ENCODE measurements around the gene FKBP4.
A peak's percentile ranks its signal among the peaks of the same experiment; 100 is the strongest.

FKBP4 gene

DNA sequence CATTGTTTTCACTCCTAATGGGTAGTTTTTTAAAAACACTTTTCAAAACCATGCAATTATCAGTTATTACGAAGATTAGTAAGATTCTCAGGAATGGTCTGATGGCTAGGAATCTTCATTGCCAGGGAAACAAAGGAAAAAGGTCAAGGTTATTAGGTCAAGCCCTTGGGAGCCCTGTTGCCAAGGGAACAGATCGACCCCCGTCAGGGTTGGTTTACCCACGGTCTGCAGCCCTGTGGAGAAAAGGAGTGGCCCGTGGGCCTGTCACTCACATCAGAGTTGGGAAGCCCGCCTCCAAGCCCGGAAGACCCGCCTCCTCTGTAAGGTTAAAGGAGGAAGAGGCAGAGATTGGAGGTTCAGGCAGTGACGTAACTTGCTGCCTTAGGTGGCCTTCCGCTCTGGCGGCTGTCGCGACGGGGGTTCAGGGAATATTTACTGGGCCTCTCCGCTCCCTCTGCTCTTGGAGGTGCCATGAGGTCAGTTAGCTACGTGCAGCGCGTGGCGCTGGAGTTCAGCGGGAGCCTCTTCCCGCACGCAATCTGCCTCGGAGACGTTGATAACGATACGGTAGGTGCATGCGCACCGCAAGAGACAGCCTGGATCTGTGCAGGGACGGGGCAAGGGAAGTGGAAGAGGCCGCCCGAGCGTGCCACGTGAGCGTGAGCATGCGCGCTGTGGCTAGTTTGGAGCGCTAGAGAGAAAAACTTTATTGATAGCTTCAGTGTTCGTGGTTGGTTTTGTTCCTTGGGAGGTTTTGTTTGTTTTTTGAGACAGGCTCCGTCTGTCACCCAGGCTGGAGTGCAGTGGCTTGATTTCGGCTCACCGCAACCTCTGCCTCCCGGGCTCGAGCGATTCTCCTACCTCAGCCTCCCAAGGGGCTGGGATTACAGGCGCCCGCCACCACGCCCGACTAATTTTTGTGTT is 17.8 kb downstream of the FKBP4 start, which contains the start of gene ITFG2:
Gene ITFG2, plus strand, starts transcription at position 379 of the 924 bp plus-strand sequence. Its CDS starts 93 bp downstream, at position 472.
- DNase-seq (ENCODE audit: low read depth in 3 of 3) = peak; percentile 83 to 93 (median 92)

DNA sequence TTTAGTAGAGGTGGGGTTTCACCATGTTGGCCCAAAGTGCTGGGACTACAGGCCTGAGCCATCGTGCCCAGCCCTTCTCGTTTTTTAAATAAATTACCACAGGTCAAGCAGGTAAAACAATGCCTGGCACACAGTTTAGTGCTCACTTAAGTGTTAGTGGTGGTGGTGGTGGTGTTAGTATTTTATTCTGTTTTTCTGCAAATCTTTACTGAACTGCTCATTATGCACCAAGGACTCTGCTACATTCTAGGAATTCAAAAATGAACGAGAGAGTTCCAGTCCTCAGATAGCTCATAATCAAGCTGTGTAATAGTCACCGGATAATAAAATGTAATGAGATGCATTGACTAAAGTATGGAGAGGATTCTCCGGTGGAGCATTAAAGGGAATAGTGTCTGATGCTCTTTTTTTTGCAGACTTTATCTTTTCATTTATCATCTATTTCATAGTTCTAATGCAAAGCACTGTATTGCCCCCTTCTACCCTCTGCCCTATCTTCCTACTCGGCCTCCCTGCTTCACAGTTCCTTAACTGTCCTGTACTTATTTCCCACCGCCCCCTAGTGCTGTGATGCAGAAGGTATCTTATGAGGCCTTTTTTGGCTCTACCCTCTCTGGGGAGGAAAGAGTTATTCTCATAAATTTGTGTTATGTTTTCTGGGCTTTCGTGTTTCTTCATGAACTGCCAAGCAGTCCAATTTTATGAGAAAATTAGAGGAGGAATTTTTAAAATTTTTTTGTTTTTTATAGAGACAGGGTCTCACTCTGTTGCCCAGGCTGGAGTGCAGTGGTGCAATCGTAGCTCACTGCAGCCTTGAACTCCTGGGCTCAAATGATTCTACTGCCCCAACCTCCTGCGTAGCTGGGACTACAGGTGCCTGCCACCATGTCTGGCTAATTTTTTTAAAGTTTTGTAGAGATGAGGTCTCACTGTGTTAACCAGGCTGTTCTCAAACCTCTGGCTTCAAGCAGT is 18.7 kb downstream of the FKBP4 start:
- DNase-seq (ENCODE audit: low read depth in 3 of 3) = peak in 2 of 3 experiments; percentile 19 to 22

DNA sequence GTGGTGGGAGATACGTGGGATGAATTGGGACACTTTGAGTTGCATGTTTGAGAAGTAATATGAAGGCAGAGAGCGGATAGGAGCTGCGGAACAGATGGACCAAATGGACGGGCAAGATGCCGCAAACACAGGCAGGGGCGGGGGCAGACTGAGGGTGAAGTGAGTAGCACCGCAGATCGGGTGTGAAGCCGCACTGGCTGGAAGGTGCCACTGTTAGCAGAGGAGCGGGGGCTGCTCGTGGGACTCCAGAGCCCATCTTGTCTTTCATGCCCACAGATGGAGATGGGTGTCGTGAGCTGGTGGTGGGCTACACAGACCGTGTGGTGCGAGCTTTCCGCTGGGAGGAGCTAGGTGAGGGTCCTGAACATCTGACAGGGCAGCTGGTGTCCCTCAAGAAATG is 25.0 kb downstream of the FKBP4 start:
- DNase-seq (ENCODE audit: low read depth in 3 of 3) = no peak

DNA sequence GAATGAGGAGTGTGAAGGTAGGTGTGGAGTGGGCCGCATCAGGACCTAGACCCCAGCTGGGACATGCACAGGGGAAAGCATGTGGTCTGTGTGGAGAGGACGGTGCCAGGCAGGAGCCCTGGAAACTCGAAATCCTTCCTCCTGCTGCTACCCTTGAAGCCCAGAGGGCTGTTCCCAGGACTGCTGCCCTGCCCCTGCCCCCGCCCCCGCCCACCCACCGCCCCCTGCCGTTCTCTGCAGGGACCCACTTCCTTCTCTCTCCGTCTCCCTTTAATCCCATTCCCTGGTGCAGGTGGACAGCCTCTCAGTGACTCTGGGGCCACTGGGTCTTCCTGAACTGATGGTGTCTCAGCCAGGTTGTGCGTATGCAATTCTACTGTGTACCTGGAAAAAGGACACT is 25.7 kb downstream of the FKBP4 start:
- DNase-seq (ENCODE audit: low read depth in 3 of 3) = no peak

DNA sequence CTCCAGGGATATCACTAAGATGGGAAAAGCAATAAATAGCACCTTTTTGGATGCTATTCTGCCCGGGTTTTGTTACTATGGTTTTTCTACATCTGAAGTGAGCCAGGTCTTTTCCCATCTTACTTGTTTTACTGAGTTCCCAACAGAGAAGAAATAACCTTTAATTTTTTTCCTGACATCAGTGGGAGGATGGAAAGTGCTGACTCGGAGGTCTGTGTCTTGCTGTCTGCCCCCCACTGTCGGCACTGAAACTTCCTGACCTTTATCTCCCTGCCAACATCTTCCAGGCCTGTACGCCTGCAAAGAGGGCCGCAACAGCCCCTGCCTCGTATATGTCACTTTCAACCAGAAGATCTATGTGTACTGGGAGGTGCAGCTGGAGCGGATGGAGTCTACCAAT is 28.7 kb downstream of the FKBP4 start:
- no peak for DNase-seq (ENCODE audit: low read depth in 3 of 3)

DNA sequence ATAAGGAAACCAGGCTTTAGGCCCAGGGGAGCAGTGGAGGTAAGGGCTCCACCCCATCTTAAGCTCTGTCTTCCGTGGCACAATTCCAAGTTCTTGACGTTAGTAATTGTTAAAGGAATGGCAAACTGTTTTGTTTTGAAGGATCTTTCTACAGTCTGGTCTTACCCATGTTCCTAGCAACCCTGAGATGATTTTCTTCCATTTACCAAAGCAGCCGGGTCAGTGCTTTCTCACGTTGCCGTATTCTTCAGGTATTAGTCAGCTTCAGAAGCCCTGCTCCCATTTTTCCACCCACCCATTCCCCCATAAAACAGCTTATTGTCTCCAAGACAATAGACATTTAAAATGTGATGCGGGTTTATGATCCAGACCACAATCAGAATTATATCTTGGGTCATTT is 29.8 kb downstream of the FKBP4 start:
- no peak for DNase-seq (ENCODE audit: low read depth in 3 of 3)

DNA sequence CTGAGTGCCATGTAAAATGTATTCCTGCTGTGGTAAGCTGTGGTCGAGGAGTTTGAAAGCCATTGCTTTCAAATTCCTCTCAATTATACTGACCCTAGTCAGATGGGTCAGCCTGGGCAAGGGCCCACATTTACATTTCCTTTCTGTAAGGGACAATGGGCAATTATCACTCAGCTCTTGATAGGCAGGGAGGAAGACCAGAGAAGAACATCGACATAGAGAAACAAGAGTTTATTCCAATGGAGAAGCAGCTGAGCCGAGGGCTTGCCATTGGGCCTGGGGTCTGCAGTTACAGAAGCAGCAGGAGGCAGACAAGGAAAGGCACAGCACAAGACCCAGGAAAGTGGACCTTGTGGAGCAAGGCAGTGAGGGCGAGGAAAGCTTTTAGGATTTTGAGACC is 30.4 kb downstream of the FKBP4 start:
- no peak for DNase-seq (ENCODE audit: low read depth in 3 of 3)

DNA sequence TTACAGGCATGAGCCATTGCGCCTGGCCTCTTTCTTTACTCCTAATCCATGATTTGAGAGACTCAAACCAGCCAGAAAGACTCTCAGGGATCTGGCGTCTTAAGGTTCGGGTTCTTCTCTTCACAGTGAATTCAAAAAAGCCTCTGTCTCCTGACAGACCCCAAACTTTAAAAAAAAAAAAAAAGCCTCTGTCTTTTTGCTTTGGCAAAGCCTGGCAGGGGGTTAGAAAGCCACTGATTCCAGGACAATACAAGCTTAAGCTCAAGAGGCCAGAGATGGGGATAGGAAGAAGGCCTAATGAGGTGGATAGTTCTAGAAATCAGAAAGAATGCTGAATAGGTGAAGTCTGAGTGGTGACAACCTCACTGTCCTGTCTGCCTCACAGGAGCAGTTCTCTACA is 31.3 kb downstream of the FKBP4 start:
- DNase-seq (ENCODE audit: low read depth in 3 of 3) = no peak

DNA sequence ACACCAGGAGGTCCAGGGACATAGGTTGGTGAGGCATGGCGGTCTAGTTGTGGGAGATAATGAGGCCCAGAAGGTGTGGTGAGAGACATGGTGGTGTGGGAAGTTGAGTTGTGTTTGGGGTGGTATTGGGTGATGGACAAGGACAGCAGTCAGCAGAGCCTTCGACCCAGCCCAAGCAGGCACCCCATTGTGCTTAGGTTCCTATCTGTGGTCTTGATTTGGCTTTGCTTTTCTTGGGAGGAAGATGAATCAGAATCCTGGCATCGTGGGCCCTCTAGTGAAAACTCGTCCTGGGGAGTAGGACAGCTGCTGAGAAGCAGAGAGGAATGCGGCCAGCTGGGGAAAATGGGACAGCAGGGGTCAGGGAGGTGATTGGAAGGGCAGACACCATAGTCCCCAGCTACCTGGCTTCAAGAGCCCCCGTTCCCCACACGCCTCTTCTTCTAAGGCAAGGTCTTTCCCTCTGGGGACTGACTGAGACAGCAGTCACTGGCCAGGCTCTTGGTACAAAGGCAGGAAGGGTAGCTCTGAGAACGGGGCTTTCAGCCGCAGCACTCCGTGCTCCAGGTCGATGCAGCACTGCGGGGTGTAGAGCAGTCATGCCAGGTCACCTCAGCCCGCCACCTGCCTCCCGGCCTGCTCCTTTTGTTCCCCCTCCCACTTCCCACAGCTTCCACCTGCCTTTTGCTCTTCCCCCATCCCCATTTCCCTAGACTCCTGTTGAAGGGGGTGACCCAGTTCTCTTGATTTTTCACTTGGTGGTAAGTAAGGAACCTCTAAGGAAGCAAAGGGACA is 32.1 kb downstream of the FKBP4 start:
- no peak for DNase-seq (ENCODE audit: low read depth in 3 of 3)

DNA sequence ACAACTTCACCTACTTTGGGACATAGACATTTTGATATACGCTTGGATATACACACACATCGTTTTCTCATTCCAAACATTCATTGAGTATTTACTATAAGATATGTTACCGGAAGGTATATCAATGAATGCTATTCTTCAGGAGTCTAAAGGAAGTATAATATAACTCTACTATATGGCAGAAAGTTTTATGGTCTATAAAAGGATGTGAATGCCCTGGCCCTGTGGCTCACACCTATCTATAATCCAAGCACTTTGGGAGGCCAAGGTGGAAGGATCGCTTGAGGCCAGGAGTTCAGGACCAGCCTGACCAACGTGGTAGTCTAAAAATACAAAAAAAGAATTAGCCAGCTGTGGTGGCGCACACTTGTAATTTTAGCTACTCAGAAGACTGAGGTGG is 34.5 kb downstream of the FKBP4 start:
- DNase-seq (ENCODE audit: low read depth in 3 of 3) = no peak

DNA sequence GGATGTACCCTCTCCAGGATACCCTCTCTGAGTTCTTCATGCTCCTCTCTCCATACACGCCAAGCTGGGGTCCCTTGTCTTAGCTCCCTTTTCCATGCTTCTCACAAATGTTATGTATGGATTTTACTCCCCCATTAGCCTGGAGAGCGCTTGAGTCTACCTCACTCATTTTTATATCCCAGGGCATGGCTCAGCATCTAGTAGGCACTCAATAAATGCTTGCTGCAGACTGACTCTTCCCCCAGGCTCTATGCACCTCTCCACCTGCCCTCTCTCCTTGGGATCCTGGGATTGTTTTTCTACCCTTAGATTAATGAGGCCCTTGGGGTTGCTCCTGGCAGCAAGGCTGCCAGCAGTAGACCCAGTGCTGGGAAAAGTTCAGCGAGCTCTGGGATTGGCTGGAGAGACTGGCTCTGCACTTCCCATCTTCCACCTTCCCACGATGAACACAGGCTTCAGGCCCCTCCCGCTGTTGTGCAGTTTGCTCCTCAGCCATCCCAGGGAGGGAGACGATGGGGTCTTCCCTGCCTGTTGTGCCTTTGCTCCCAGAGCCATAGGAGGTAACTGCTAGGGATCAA is 37.9 kb downstream of the FKBP4 start:
- no peak for DNase-seq (ENCODE audit: low read depth in 3 of 3)

DNA sequence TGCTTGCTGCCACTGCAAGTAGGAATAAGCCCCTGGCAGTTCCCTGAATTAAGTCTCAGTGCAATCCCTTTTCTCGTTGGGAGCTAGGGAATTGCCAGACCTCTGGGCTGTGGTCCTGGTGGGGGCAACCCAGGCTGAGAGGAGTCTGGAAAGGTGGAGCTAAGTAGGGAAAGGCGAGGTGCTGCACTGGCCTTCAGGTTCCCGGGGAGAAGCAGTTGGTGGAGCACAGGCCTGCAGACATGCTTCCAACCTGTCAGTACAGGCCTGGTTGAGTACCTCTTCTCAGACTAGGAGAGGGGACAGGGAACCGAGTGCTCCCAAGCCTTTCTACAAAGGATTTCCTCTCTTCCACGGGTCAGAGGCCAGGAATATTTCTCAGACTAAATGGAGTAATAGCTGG is 38.6 kb downstream of the FKBP4 start:
- DNase-seq (ENCODE audit: low read depth in 3 of 3) = no peak

DNA sequence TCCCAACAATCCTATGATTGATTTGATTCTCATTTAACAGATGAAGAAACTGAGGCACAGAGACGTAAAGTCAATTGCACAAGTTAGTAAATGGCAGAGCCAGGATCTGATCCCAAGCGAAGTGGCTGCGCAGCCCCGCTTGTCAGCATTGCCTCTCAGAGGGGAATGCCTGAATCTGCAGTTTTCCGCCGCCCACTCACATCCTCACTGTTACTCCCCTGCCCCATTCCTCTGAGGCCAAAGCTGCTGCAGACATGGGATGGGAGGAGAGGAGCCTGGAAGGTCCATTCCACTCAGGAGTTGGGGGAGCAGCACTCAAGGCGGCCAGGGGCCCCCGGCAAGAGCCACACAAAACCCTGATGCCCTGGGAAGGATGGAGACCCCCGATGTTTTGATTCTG is 39.0 kb downstream of the FKBP4 start:
- DNase-seq (ENCODE audit: low read depth in 3 of 3) = no peak

DNA sequence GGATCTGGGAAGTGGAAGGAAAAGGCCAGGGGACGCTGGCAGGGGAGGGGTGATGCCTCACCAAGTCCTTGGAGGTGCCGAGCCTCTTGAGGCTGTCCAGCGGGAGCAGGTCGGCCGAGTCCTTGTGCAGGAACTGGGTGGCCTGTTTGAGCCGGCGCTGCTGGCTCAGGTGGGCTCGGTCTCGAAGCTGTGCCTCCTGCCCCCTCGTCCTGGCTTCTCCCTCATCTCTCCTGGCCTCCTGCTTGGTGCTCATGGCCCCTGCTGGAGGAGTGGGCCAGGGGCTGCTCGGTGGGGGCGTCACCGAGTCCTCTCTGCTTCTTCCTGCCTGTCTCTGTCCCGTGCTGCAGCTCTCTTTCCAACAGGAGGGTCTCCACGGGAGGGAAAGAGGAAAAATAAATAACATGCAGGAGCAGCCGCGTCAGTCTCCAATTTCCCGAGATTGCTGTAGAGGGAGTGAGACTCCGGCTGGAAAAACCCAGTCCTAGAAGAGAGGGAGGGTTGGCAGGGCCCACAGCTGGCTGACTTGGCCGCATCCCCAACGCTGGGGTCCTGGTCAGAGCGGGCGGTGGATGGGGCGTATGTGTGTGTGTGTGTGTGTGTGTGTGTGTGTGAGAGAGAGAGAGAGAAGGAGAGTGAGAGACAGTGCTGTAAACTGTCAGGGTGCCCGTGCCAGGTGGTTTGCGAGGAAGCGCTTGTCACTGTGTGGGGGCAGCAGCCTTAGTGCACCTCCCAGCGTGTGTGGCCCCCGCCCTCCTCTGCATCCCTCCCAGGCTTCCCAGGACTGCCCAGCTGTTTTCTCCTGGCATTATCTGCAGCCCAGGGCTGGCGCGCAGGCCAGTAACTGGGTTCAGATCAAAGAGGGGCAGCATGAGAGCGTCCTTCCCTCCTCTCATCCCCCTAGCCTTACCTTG is 40.1 kb downstream of the FKBP4 start, which contains the start of gene NRIP2:
Gene NRIP2, minus strand, starts transcription at position 455 of the 911 bp plus-strand sequence. Its CDS starts 52 bp downstream, at position 403.
- no peak for DNase-seq (ENCODE audit: low read depth in 3 of 3)

DNA sequence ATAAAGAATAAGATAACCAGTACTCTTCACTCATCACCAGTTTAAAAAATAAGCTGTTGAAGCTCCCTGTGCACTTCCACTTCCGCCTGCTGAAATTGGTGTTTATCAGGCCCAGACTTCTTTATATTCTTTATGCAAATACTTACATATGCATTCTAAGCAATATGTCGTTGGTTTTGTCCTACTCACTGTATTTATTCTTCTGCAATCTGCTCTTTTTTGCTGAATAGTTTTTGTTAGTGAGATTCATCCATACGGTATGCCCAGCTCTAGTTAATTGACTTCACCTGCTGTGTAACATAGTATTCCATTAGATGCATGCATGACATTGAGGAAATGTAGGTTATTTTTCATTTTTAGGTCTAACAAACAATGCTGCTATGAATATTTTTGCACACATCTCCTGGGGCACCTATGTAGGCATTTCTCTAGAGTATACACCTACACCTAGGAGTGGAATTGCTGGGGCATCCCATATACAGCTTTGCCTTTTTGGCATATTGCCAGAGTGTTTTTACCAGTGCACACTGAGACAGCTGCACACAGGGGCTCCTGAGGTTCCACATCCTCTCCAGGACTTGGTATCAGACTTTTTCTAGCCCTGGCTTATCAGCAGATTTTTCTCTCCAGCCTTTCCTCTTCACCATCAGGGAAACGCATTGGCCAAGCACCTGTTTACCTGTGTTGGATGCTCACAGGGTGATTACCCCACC is 41.1 kb downstream of the FKBP4 start:
- DNase-seq (ENCODE audit: low read depth in 3 of 3) = no peak

DNA sequence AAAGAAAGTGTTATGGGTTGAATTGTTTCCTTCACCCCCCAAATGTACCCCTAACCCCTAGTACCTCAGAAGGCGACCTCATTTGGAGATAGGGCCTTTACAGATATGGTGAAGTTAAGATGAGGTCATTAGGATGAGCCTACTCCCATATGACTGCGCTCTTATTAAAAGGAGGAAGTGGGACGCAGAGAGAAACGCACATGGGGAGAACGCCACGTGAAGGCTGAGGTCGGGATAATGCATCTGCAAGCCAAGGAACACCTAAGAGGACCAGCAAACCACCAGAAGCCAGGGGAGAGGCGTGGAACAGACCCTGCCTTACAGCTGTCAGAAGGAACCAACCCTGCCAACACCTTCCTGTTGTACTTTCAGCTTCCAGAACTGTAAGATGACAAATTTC is 41.8 kb downstream of the FKBP4 start:
- no peak for DNase-seq (ENCODE audit: low read depth in 3 of 3)

DNA sequence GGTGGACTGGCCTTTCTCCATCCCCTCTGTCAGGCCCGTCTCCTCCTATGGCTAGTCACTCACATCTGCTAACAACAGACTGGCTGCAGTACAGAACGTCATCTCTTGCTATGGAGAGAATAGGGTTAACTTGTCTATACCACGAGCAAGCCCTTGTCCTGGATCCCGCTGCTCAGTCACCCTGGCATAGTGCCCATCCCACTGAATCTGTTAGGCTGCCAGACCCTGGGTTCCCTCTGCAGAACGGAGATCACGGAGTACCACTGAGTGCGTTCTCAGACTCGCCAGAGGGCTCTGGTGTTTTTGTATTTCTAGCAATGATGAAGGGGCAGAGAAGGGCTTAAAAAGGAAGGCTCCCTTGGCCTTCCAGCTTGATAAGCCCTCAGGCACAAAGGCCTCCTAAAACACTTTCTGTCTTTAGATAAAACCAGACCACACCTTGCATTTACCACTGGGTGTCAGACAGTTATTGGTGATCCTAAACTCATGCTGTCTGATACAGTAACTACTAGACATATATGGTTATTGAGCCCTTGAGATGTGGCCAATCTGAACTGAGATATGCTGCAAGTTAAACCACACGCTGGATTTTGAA is 46.4 kb downstream of the FKBP4 start:
- DNase-seq (ENCODE audit: low read depth in 3 of 3) = no peak

DNA sequence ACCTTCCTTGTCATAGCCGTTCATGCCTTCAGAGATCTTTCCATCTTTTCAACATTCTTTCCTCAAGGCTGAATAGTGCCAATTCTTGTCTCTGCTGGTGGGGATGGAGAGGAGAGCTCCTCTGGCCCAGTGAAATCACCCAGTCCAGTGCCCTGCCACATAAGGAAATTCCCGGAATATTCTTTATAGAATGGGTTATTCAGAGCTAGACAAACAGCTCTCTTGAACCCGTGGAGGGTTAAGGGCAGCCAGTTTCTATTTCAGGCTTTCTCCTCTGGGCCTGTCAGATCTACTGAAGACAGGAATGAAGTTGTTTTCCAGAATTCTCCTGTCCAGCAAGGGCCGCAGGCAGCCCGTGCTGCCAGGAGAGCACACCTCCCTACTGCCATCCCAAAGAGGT is 48.2 kb downstream of the FKBP4 start:
- DNase-seq (ENCODE audit: low read depth in 3 of 3) = no peak

DNA sequence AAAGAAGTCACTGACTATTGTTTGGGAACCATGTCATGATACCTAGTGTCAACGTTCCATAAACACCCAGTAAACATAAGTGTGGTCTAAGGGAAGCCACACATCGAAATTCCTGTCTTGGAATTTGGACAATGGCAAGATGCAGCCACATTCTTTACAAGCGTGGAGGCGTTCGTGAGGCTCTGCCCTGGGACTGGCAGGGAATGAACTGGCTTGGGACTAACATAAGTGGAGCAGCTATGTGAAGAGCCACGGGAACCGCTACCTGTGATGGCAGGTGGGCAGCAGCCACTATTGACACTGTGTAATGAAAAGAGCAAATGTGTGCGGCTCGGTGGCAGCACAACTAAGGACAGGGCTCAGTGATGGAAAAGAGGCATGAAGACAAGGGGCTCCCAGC is 50.0 kb downstream of the FKBP4 start:
- no peak for DNase-seq (ENCODE audit: low read depth in 3 of 3)

Measured in stimulated activated CD4-positive, alpha-beta T cell treated with anti-CD3 and anti-CD28 coated beads, TNF-alpha, amount 100 ng/mL, for 4 hours (primary cell).